ENCODE data around the gene CDH5.

Gene CDH5

DNA sequence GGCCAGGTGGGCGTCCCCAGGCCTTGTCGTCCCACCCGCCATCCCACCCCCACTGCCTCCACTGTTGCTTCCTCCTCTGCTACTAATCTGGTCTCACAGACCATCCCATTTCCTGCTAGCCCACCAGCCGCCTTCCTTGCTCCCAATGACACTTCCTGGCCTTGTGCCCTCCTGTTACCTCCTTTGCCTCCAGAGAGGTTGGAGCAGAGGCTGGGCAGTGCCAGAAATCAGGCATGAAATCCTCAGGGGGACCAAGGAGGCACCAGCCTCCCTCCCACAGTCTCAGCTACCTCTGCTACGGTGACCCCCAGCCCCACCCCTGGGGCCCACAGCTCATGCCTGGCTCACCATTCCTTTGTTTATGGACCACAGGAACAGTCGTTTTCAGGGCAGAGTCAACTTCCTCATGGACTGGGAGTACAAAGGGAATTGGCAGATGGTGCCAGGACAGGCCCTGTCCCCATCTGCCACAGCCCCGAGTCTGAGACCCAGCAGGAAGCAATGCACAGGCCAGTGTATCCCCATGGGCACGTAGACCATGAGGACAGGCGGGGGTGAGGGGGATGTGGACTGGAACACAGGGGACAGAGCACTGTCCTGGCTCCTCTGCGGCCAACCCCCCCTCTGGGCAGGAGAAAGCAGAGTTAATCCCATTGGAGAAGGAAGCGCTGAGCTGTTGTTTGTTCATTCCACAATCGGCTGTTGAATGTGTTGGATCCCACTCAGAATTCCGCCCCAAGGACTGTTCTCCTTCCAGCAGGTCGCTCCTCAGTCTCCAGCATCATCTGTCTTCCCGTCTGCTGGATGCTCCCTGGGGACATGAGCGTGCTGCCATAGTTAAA is 2.2 kb upstream of the CDH5 start:
- H3K4me3 Mint-ChIP-seq = no peak overlapping the region
- no peak overlapping the region for H3K27ac Mint-ChIP-seq
- H3K9me3 Mint-ChIP-seq = no peaks in the 10 kb centered on the region
- H3K27me3 Mint-ChIP-seq = peaks cover 32% of the 10 kb centered on the region
- H3K36me3 Mint-ChIP-seq = no peaks in the 10 kb centered on the region
- H3K4me1 Mint-ChIP-seq = peaks cover 11% of the 10 kb centered on the region

DNA sequence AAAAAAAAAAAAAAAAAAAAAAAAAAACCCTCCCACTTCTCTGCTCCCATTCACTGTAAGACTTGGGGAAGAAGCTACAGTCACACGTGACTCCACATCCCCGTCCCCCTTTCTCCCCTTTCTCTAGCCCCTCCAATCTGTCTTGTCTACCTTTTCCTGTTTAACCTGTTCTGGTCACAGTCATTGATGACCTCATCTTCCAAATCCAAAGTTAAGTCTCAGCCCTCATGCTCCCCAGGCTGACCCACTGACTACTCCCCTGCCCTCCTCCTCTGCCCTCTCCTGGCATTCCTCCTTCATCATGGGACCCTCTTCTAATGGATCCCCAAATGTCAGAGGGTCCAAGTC is 1.6 kb upstream of the CDH5 start:
- H3K9me3 Mint-ChIP-seq = no peaks in the 10 kb centered on the region
- no peak overlapping the region for H3K4me3 Mint-ChIP-seq
- peaks cover 11% of the 10 kb centered on the region for H3K4me1 Mint-ChIP-seq
- no peak overlapping the region for H3K27ac Mint-ChIP-seq
- no peaks in the 10 kb centered on the region for H3K36me3 Mint-ChIP-seq
- peaks cover 32% of the 10 kb centered on the region for H3K27me3 Mint-ChIP-seq

DNA sequence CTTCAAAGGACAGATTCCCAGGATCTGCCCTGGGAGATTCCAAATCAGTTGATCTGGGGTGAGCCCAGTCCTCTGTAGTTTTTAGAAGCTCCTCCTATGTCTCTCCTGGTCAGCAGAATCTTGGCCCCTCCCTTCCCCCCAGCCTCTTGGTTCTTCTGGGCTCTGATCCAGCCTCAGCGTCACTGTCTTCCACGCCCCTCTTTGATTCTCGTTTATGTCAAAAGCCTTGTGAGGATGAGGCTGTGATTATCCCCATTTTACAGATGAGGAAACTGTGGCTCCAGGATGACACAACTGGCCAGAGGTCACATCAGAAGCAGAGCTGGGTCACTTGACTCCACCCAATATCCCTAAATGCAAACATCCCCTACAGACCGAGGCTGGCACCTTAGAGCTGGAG is 840 bp upstream of the CDH5 start:
- no peak overlapping the region for H3K4me3 Mint-ChIP-seq
- peaks cover 11% of the 10 kb centered on the region for H3K4me1 Mint-ChIP-seq
- H3K9me3 Mint-ChIP-seq = no peaks in the 10 kb centered on the region
- H3K27ac Mint-ChIP-seq = no peak overlapping the region
- H3K36me3 Mint-ChIP-seq = no peaks in the 10 kb centered on the region
- peaks cover 30% of the 10 kb centered on the region for H3K27me3 Mint-ChIP-seq

DNA sequence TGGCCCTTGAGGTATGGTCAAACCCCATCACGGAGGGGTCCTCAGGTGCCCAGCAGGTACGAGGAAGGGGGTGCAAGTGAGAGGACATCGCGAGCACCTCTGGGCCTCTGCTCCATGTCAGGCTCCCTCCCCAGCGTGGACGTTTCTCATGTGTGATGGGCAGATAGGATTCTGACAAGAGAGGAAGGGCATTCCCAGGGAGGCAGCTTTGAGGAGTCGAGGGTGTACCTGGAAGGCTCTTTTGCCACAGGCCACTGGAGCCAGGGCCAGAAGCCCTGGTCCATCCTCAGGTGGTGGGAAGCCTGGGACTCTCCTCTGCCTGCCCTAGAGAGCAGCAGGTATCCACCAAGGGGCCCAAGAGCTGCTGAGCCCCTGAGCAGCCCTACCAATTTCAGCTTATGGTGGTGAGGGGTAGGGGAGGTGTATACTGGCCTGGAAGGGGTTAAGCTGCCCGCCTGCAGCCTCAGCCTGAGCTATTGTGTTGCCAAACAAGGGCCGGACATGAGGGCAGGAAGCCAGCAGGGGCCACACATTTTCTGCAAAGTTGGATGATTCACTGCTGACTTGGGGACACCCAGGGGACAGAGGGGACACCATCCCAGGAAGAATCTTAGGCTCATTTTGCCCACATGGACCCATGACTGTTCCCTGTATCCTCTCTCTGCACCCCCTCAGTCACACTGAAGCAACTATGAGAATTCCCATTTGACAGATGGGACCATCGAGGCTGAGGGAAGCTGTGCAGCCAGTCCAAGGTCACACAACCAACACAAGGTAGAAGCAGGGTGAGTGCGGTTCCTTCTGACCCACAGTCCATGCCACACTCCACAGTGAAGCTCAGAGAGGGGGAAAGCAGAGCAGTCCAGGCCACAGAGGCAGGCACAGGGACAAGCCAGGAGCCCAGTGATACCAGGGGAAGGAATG is 1.7 kb downstream of the CDH5 start:
- H3K4me3 Mint-ChIP-seq = no peak overlapping the region
- H3K36me3 Mint-ChIP-seq = no peaks in the 10 kb centered on the region
- peaks cover 7% of the 10 kb centered on the region for H3K4me1 Mint-ChIP-seq
- H3K27ac Mint-ChIP-seq = no peak overlapping the region
- H3K27me3 Mint-ChIP-seq = peaks cover 18% of the 10 kb centered on the region
- no peaks in the 10 kb centered on the region for H3K9me3 Mint-ChIP-seq

DNA sequence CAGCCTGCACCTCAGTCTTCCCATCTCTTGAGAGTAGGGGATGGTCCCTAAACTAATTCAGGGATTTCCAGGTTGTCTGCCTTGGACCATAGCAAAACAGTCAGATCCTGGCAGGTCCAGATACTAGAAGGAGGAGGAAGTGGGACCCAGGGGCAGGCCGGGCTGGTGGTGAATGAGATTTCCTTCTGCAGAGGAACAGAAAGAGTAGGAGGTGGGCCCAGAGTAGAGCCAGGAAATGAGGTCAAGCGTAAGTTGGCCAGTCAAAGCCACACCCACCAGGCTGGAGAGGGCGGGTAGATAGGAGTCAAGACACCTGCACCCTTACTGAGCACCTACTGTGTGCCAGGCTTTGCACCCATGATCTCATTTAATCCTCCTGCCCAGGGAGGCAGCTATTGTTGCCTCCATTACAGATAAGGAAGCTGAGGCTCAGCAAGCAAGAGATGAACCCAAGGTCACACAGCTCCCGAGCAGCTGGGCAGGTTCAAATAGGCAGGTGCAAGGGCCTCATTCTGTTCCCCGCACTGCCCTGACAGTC is 2.6 kb downstream of the CDH5 start:
- Mint-ChIP-seq H3K36me3 (no peaks in the 10 kb centered on the region), H3K9me3 (no peaks in the 10 kb centered on the region), H3K4me1 (peaks cover 7% of the 10 kb centered on the region), H3K4me3 (no peak overlapping the region), H3K27ac (peak overlapping the region; percentile 68), H3K27me3 (peaks cover 15% of the 10 kb centered on the region)

DNA sequence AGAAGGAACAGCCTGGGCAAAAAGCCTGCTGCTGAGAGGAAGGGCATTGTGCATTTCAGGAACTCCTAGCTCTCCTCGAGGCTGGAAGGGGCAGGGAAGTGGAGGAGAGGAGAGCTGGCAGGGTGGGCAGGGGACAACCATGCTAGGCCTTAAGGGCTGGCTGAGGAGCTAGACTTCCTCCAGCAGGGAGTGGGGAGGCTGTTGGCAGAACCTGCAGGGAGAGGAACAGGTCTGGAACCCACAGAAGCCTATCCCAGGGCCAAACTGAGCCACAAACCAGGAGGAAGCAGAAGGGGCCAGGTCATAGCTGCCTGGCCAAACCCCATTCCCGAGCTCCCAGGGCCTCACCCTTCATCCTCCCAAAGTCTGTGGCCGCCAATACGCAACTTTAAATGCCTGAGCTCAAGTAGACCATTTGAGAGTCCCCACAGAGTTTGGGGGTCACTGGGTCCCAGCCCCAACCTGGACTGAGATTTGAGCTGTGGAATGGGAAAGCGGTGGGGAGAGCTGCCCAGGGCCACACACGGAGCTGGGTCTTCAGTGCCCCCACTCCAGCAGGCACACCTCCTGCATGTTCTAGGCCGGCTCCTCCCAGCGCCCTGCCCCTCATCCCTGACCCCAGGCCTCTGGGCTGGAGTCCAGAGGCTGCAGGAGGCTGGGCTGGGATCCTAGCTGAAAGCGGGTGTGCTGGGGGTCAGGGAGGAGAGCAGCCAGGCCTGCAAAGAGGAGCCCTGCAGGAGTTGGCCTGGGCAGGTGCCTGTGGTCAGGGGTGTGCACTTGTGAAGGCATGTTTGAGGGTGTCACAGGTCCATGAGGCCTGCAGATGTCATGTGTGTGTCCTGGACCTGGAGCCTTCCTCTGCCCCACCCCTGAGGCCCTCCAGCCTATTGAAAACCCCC is 4.5 kb downstream of the CDH5 start:
- H3K4me1 Mint-ChIP-seq = peaks cover 7% of the 10 kb centered on the region
- H3K27me3 Mint-ChIP-seq = peaks cover under 1% of the 10 kb centered on the region
- H3K4me3 Mint-ChIP-seq = no peak overlapping the region
- H3K27ac Mint-ChIP-seq = no peak overlapping the region
- H3K36me3 Mint-ChIP-seq = no peaks in the 10 kb centered on the region
- no peaks in the 10 kb centered on the region for H3K9me3 Mint-ChIP-seq

DNA sequence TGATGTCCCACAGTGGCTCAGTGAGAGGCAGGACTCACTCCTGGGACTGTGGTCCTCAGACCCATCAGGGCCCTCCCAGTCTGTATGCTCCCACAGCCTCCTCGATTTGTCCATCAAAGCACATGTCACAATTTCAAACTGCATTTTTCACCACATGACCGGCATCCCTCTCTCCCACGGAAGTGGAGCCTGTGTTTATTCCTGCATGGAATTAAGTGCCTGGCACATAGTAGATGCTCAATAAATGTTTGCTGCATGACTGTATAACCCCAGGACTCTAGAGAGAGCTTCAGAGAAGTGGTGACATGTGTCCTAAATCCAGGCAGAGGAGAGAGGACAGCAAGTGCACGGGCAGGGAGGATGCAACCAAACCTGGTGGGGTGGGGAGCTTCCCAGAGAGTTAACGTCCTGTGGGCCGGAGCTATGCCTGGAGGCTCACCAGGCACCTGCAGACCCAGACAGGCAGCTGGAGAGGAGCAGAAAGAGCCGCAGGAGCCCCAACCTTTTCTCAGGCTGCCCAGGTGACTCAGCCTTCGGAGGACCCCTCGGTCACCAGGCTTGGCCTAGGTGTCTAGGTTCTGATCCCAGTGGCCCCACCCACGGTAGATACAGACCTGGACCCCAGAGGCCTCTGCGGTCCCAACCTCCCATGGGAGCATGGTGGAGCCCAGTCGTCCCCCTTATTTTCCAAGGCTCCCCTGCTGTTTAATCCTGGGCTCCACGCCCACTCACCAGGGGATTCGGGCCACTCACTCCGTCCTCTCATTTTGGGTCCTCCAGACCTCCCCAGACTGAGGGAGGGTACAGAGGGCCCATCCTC is 5.8 kb downstream of the CDH5 start:
- H3K9me3 Mint-ChIP-seq = no peaks in the 10 kb centered on the region
- H3K27me3 Mint-ChIP-seq = no peaks in the 10 kb centered on the region
- H3K4me3 Mint-ChIP-seq = no peak overlapping the region
- H3K27ac Mint-ChIP-seq = no peak overlapping the region
- H3K4me1 Mint-ChIP-seq = peaks cover 7% of the 10 kb centered on the region
- no peaks in the 10 kb centered on the region for H3K36me3 Mint-ChIP-seq

DNA sequence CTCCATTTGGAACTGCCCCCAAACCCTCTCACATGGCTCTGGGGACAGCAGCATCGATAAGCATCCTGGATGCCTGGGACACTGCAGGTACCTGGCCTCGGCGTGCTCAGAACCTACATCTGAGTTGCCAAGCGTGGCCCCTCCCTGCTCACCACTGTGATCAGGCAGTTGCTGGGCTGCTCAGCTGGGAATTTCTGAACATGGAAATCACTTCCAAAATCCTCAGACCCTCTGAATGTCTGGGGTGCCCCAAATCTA is 6.3 kb downstream of the CDH5 start:
- no peaks in the 10 kb centered on the region for H3K27me3 Mint-ChIP-seq
- no peak overlapping the region for H3K27ac Mint-ChIP-seq
- H3K4me3 Mint-ChIP-seq = no peak overlapping the region
- no peaks in the 10 kb centered on the region for H3K9me3 Mint-ChIP-seq
- H3K36me3 Mint-ChIP-seq = no peaks in the 10 kb centered on the region
- H3K4me1 Mint-ChIP-seq = peaks cover 7% of the 10 kb centered on the region

DNA sequence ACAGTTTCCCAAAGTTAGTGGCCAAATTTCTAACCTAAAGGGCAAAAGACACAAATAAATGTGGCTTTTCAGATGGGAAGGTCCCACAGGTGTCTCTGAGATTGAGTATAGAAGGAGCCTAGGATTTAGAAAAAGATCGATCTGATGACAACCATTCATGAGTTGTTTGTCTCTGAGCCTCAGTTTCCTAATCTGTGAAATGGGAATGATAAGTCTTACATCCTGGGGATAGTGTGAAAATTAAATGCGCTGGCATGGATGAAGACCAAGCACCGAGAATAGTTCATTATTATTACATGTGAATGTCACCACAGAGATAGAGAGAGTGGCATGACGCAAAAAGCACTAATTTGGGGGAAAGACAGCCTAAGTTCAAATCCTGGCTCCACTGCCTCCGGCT is 7.2 kb downstream of the CDH5 start:
- H3K4me1 Mint-ChIP-seq = peaks cover 5% of the 10 kb centered on the region
- H3K27me3 Mint-ChIP-seq = no peaks in the 10 kb centered on the region
- H3K9me3 Mint-ChIP-seq = no peaks in the 10 kb centered on the region
- H3K4me3 Mint-ChIP-seq = no peak overlapping the region
- H3K36me3 Mint-ChIP-seq = no peaks in the 10 kb centered on the region
- no peak overlapping the region for H3K27ac Mint-ChIP-seq

DNA sequence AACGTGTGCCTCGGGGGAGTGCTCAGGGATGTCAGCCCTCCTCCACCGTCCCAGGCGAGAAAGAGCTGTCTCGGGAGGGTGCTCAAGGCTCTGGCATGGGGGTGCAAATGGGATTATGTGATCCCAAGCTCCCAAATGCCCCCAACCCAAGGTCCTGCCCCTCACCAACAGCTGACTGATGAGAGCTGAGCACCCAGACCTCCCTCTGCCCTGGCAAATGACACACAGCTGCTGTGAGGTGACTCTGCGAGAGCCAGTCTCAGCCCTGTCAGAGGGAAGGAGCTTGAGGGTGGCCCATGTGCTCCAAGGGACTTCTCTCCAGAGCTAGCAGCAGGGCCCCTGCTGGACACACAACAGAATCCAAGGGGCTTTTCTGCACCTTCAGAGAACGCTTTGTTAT is 7.7 kb downstream of the CDH5 start:
- Mint-ChIP-seq H3K4me1 (no peaks in the 10 kb centered on the region), H3K27ac (no peak overlapping the region), H3K9me3 (no peaks in the 10 kb centered on the region), H3K4me3 (no peak overlapping the region), H3K36me3 (no peaks in the 10 kb centered on the region), H3K27me3 (no peaks in the 10 kb centered on the region)

DNA sequence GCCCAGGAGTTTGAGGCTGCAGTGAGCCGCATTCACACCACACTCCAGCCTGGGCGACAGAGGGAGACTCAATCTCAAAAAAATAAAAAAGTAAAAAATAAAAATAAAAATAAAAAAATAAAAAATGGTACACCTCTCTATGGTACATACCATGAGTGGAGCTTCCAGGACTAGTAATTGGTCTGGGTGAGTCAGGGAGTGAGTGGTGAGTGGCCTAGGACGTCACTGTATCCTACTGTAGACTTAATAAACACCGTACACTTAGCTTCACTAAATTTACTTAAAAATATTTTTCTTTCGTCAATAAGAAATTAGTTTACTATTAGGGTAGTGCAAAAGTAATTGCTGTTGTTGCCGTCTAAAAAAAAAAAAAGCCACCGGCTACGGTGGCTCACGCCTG is 9.0 kb downstream of the CDH5 start:
- Mint-ChIP-seq H3K27me3 (no peaks in the 10 kb centered on the region), H3K27ac (no peak overlapping the region), H3K4me1 (no peaks in the 10 kb centered on the region), H3K36me3 (peaks cover 2% of the 10 kb centered on the region), H3K9me3 (no peaks in the 10 kb centered on the region), H3K4me3 (no peak overlapping the region)

DNA sequence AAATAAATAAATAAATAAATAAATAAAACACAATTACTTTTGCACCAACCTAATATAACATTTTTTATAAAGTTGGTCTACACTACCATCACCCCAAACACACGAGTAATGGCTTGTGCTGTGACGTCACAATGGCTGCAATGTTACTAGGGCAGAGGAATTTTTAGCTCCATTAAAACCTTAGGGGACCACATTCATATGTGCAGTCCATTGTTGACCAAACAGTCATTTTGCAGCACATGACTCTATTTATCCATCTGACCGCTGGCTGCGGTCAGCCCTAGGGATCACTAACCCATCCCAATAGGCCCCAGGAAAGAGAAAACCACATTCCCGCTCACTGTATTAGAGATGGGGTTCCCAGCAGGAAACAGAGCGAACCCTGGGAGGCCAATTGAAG is 9.6 kb downstream of the CDH5 start:
- Mint-ChIP-seq H3K36me3 (peaks cover 2% of the 10 kb centered on the region), H3K4me3 (no peak overlapping the region), H3K4me1 (no peaks in the 10 kb centered on the region), H3K27ac (no peak overlapping the region), H3K27me3 (no peaks in the 10 kb centered on the region), H3K9me3 (no peaks in the 10 kb centered on the region)

DNA sequence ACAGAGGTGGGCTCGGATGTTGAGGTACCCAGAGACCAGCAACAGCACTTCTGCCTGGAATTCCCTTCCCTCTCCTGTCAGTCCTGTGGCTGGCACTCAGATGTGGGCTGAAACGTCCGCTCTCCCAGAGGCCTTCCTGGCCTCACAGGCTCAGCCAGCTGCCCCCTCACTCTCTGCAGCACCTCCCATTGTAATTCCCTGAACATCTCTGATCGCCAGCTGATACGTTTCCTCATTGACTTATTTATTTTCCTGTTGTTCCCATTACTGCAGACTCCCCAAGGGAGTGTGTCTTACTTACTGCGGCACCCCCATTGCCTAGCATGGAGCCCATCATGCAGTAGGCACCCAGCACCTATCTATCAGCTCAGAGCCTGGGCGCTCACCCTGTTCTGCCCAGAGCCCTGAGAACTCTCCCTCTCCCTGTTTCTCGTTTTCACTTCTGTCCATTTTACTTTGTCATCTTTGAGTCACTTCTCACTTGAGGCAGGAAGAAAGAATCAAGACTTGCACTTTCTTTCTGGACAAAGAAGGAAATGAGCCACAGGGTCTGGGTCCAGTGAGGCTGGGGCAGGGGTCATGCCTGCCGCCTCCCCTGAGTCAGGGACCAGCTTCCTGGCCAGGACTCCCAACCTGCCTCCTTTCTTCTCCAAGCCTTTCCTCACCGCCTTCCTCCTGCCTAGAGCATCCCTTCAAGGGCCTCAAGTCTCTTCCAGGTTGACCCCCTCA is 10.2 kb downstream of the CDH5 start:
- no peak overlapping the region for H3K4me3 Mint-ChIP-seq
- H3K27me3 Mint-ChIP-seq = no peaks in the 10 kb centered on the region
- H3K27ac Mint-ChIP-seq = no peak overlapping the region
- H3K36me3 Mint-ChIP-seq = peaks cover 2% of the 10 kb centered on the region
- no peaks in the 10 kb centered on the region for H3K4me1 Mint-ChIP-seq
- H3K9me3 Mint-ChIP-seq = no peaks in the 10 kb centered on the region

DNA sequence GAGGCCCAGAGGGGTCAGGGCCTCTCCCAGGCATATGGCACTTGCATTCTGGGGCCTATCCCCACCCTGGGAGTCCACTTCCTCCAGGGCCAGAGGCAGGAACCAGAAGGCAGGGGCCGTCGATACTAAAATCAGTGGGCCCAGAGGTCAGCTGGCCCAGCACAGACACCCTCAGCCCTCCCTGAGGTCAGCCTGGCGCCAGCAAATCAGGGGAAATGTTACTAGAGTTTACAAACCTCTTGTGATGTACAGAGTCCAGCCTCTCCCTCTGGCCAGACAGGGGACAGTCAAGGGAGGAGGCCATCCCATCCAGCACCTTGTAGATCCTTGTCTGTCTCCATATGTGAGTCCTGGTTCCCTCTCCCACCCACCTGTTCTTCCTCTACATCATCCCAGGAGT is 10.8 kb downstream of the CDH5 start:
- Mint-ChIP-seq H3K36me3 (peaks cover 2% of the 10 kb centered on the region), H3K9me3 (no peaks in the 10 kb centered on the region), H3K4me3 (no peak overlapping the region), H3K27ac (no peak overlapping the region), H3K4me1 (no peaks in the 10 kb centered on the region), H3K27me3 (no peaks in the 10 kb centered on the region)
